ENCODE results near the gene ZNF345. TPM values are rescaled to one million over a fixed set of nuclear protein-coding genes. Genes with fewer than 3 reads are reported as not detected.

Gene ZNF345
- total and polyA plus RNA-seq, 2 of the 8 experiments (the other 6 are each of a cell fraction or from before 2014, with no cell fraction given) = 3.2 to 5.1 TPM

DNA sequence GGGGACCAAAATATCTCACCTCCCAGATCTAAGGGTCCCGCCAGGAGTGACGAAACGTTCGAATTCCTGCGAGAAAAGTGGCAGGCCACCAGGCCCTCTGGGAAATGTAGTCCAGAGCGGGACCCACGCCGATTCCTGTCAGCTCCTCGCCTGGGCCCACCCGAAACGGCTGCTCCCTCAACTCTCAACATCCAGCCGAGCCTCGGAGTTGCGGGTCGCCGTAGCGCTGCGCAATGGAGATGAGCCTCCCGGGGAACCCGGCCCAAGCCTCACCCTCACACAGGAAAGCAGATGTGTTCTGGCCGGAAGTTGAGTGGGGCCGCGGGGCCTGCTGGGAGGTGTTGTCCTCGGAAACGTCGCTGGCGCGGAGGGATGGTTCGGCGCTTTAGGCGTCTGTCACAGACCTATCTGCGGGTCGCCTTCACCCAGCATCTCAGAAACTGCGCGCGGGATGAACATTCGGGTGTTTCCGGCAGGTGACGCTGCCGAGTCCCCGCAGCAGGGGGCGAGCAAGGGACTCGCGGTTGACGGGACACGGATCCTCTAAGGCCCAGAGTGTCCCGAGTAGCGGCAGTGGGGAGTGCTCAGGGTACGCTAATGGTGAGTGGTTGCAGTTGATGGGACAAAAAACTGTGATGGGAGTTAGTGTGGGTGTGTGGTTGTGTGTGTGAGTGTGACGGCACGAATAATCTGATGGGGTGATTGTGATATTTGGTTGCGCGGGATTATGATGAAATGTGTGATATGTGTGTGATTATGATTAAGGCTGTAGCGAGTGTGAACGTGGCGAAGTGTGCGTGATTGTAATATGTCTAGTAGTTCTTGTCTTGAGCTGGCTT is 65.5 kb downstream of the ZNF345 start, which contains the start of the genes ZNF568 and ZNF829 (continued):
- TF ChIP-seq EP300 (IDR thresholded peaks at IDR 0.05; ENCODE audit: borderline replicate concordance in 1 of 2, low read depth in 2 of 2, low read length in 2 of 2) (no peak), TCF12 (IDR thresholded peaks at IDR 0.05; ENCODE audit: low read depth, low read length) (no peak), SAP30 (IDR thresholded peaks at IDR 0.05; ENCODE audit: insufficient read depth, insufficient replicate concordance, low read length) (no peak)

Measured in H1 (cell line).